ENCODE measurements around the gene UTP18.

Gene UTP18

GRCh38 chr17:51260237-51261023 is at the start of gene UTP18:
Gene UTP18, plus strand, starts transcription at chr17:51260546. Its CDS starts 39 bp downstream, at chr17:51260585.
- DNase-seq (ENCODE audit: low spot score) = peak; percentile 100

GRCh38 chr17:51214920-51215319 is 45.4 kb upstream of the UTP18 start:
- DNase-seq (ENCODE audit: low spot score) = no peak

- no peak for DNase-seq (ENCODE audit: low spot score)
Measured at GRCh38 chr17:51217946-51218345, 42.4 kb upstream of the UTP18 start.

GRCh38 chr17:51221322-51221721 is 39.0 kb upstream of the UTP18 start:
- DNase-seq (ENCODE audit: low spot score) = no peak

GRCh38 chr17:51224402-51225262 is 35.7 kb upstream of the UTP18 start:
- peak; percentile 61 for DNase-seq (ENCODE audit: low spot score)

- peak; percentile 57 for DNase-seq (ENCODE audit: low spot score)
Measured at GRCh38 chr17:51225523-51225922, 34.8 kb upstream of the UTP18 start.

GRCh38 chr17:51228161-51228560 is 32.2 kb upstream of the UTP18 start:
- DNase-seq (ENCODE audit: low spot score) = no peak

GRCh38 chr17:51229889-51230288 is 30.5 kb upstream of the UTP18 start:
- DNase-seq (ENCODE audit: low spot score) = no peak

- no peak for DNase-seq (ENCODE audit: low spot score)
Measured at GRCh38 chr17:51230306-51230705, 30.0 kb upstream of the UTP18 start.

- no peak for DNase-seq (ENCODE audit: low spot score)
Measured at GRCh38 chr17:51231999-51232398, 28.3 kb upstream of the UTP18 start.

GRCh38 chr17:51234162-51234561 is 26.2 kb upstream of the UTP18 start:
- no peak for DNase-seq (ENCODE audit: low spot score)

GRCh38 chr17:51238255-51238887 is 22.0 kb upstream of the UTP18 start:
- DNase-seq (ENCODE audit: low spot score) = no peak

GRCh38 chr17:51240275-51240674 is 20.1 kb upstream of the UTP18 start:
- DNase-seq (ENCODE audit: low spot score) = no peak

- DNase-seq (ENCODE audit: low spot score) = no peak
Measured at GRCh38 chr17:51244041-51244440, 16.3 kb upstream of the UTP18 start.

- DNase-seq (ENCODE audit: low spot score) = no peak
Measured at GRCh38 chr17:51245535-51245934, 14.8 kb upstream of the UTP18 start.

- no peak for DNase-seq (ENCODE audit: low spot score)
Measured at GRCh38 chr17:51250314-51250840, 10.0 kb upstream of the UTP18 start.

GRCh38 chr17:51251010-51251409 is 9.3 kb upstream of the UTP18 start:
- no peak for DNase-seq (ENCODE audit: low spot score)

GRCh38 chr17:51255673-51256072 is 4.7 kb upstream of the UTP18 start:
- DNase-seq (ENCODE audit: low spot score) = no peak

- no peak for DNase-seq (ENCODE audit: low spot score)
Measured at GRCh38 chr17:51256101-51256500, 4.2 kb upstream of the UTP18 start.

GRCh38 chr17:51257150-51258081 is 2.9 kb upstream of the UTP18 start:
- DNase-seq (ENCODE audit: low spot score) = no peak

All from D341Med (cell line).